Activated T-cell treated with anti-CD3 and anti-CD28 coated beads for 48 hours (primary cell): ENCODE measurements around the gene ARL14.

Experiments
- DNase-seq: peaks from one replicate; pipeline ENCODE4 v3.0.0-alpha.2; 2020; ENCODE audit warnings: low read depth

The ARL14 gene

GRCh38 chr3:160676547-160677303, at the start of gene ARL14:
Gene ARL14 (plus strand): TSS chr3:160677160. CDS start chr3:160677347, 187 bp downstream.
- no peak for DNase-seq

- no peak for DNase-seq
Measured at GRCh38 chr3:160629491-160629890, 47.5 kb upstream of the ARL14 start.

GRCh38 chr3:160633361-160634083, 43.4 kb upstream of the ARL14 start:
- DNase-seq = no peak

- DNase-seq = no peak
Measured at GRCh38 chr3:160635213-160635612, 41.7 kb upstream of the ARL14 start.

- no peak for DNase-seq
Measured at GRCh38 chr3:160637086-160637485, 39.9 kb upstream of the ARL14 start.

GRCh38 chr3:160638184-160638583, 38.8 kb upstream of the ARL14 start:
- no peak for DNase-seq

- DNase-seq = no peak
Measured at GRCh38 chr3:160641665-160642309, 35.2 kb upstream of the ARL14 start.

- no peak for DNase-seq
Measured at GRCh38 chr3:160643994-160644393, 33.0 kb upstream of the ARL14 start.

GRCh38 chr3:160644491-160644890, 32.5 kb upstream of the ARL14 start:
- no peak for DNase-seq

- DNase-seq = no peak
Measured at GRCh38 chr3:160648701-160649100, 28.3 kb upstream of the ARL14 start.

GRCh38 chr3:160649596-160649995, 27.4 kb upstream of the ARL14 start:
- no peak for DNase-seq

GRCh38 chr3:160653512-160653911, 23.4 kb upstream of the ARL14 start:
- DNase-seq = no peak

- no peak for DNase-seq
Measured at GRCh38 chr3:160660902-160661301, 16.1 kb upstream of the ARL14 start.

- no peak for DNase-seq
Measured at GRCh38 chr3:160661660-160662059, 15.3 kb upstream of the ARL14 start.

- no peak for DNase-seq
Measured at GRCh38 chr3:160665231-160665630, 11.7 kb upstream of the ARL14 start.

- no peak for DNase-seq
Measured at GRCh38 chr3:160665784-160666526, 11.0 kb upstream of the ARL14 start.

- no peak for DNase-seq
Measured at GRCh38 chr3:160667452-160667851, 9.5 kb upstream of the ARL14 start.

- DNase-seq = no peak
Measured at GRCh38 chr3:160668454-160668853, 8.5 kb upstream of the ARL14 start.

- DNase-seq = no peak
Measured at GRCh38 chr3:160671231-160671630, 5.7 kb upstream of the ARL14 start.

- no peak for DNase-seq
Measured at GRCh38 chr3:160671995-160672394, 5.0 kb upstream of the ARL14 start.

GRCh38 chr3:160673188-160673587, 3.8 kb upstream of the ARL14 start:
- no peak for DNase-seq

GRCh38 chr3:160675566-160676124, 1.3 kb upstream of the ARL14 start:
- DNase-seq = no peak
